Trophoblast cell (in vitro differentiated cells and primary cell): ENCODE data around the gene HEXB.

Source experiments
- DNase-seq, 2 donors: peaks; one replicate each; pipeline ENCODE4 v3.0.0-alpha.2; 2016
- H2AFZ ChIP-seq: 2 replicates; pipeline ENCODE4 v1.6.1; 2013; ENCODE audit warnings: low read length, moderate library complexity, mild to moderate bottlenecking; ENCODE audit not compliant: insufficient read depth, poor library complexity
- H2AK5ac ChIP-seq: 2 replicates; pipeline ENCODE4 v1.6.1; 2013; ENCODE audit warnings: mild to moderate bottlenecking, low read length
- H2BK120ac ChIP-seq: 2 replicates; pipeline ENCODE4 v1.6.1; 2013; ENCODE audit warnings: low read length, mild to moderate bottlenecking, moderate library complexity; ENCODE audit not compliant: insufficient read depth, poor library complexity
- H2BK12ac ChIP-seq: 2 replicates; pipeline ENCODE4 v1.6.1; 2013; ENCODE audit warnings: mild to moderate bottlenecking, low read length, moderate library complexity
- H2BK5ac ChIP-seq: 2 replicates; pipeline ENCODE4 v1.6.1; 2013; ENCODE audit warnings: low read length, low read depth, moderate library complexity, mild to moderate bottlenecking; ENCODE audit not compliant: poor library complexity
- H3K14ac ChIP-seq: 2 replicates; pipeline ENCODE4 v1.6.1; 2013; ENCODE audit warnings: mild to moderate bottlenecking, low read length
- H3K18ac ChIP-seq: 2 replicates; pipeline ENCODE4 v1.6.1; 2013; ENCODE audit warnings: mild to moderate bottlenecking, low read length
- H3K23ac ChIP-seq: 2 replicates; pipeline ENCODE4 v1.6.1; 2013; ENCODE audit warnings: low read length
- H3K27ac ChIP-seq: 2 replicates; pipeline ENCODE4 v1.5.1; 2013; ENCODE audit warnings: low read depth, mild to moderate bottlenecking, inconsistent platforms, low read length, moderate library complexity
- H3K27me3 ChIP-seq: 2 replicates; pipeline ENCODE4 v1.6.1; 2013; ENCODE audit warnings: inconsistent platforms, mild to moderate bottlenecking, low read length, moderate library complexity; ENCODE audit not compliant: insufficient read depth
- H3K36me3 ChIP-seq, 2 experiments: 1 replicate in 1 of 2; 2 replicates in 1 of 2; pipeline ENCODE4 v1.6.1; 2013; ENCODE audit warnings: low read length in 2 of 2, mild to moderate bottlenecking in 2 of 2, moderate library complexity in 1 of 2; ENCODE audit not compliant: insufficient read depth in 2 of 2, control insufficient read depth in 1 of 2
- H3K4ac ChIP-seq: 2 replicates; pipeline ENCODE4 v1.6.1; 2013; ENCODE audit warnings: low read depth, mild to moderate bottlenecking, low read length, moderate library complexity
- H3K4me1 ChIP-seq, 2 experiments: 1 replicate in 1 of 2; 2 replicates in 1 of 2; pipeline ENCODE4 v1.6.1; 2013; ENCODE audit warnings: low read length in 2 of 2, mild to moderate bottlenecking in 2 of 2, moderate library complexity in 1 of 2; ENCODE audit not compliant: insufficient read depth in 2 of 2, control insufficient read depth in 1 of 2
- H3K4me2 ChIP-seq: 2 replicates; pipeline ENCODE4 v1.6.1; 2013; ENCODE audit warnings: inconsistent platforms, mild to moderate bottlenecking, low read length, moderate library complexity
- H3K4me3 ChIP-seq: 2 replicates; pipeline ENCODE4 v1.5.1; 2013; ENCODE audit warnings: mild to moderate bottlenecking, low read depth, low read length, inconsistent platforms
- H3K79me1 ChIP-seq: one replicate; pipeline ENCODE4 v1.6.1; 2013; ENCODE audit warnings: low read length
- H3K79me2 ChIP-seq: 2 replicates; pipeline ENCODE4 v1.6.1; 2013; ENCODE audit warnings: low read length, mild to moderate bottlenecking; ENCODE audit not compliant: control insufficient read depth, insufficient read depth, poor library complexity
- H3K9ac ChIP-seq: 2 replicates; pipeline ENCODE4 v1.6.1; 2013; ENCODE audit warnings: mild to moderate bottlenecking, low read length
- H3K9me3 ChIP-seq: 2 replicates; pipeline ENCODE4 v1.6.1; 2013; ENCODE audit warnings: low read depth, mild to moderate bottlenecking, control low read depth, inconsistent platforms, low read length; ENCODE audit not compliant: insufficient read depth
- H4K12ac ChIP-seq: 2 replicates; pipeline ENCODE4 v1.6.1; 2013; ENCODE audit warnings: low read depth, mild to moderate bottlenecking, low read length, moderate library complexity
- H4K8ac ChIP-seq: 2 replicates; pipeline ENCODE4 v1.6.1; 2013; ENCODE audit warnings: low read depth, mild to moderate bottlenecking, low read length, moderate library complexity
- H4K91ac ChIP-seq: one replicate; pipeline ENCODE4 v1.6.1; 2013; ENCODE audit warnings: low read depth, mild to moderate bottlenecking, low read length, moderate library complexity
- WGBS: extraction: QIAGEN DNeasy Blood & Tissue Kit; methylation state at CpG from one replicate; pipeline ENCODE4 v1.1.7; 2013; ENCODE audit warnings: missing lambda C conversion rate; ENCODE audit not compliant: insufficient read length, insufficient coverage; ENCODE audit errors: extremely low coverage; 5-methylcytosine and 5-hydroxymethylcytosine counted together

Gene HEXB

GRCh38 chr5:74722271-74722670, 37.2 kb downstream of the HEXB start:
- no peak overlapping the region for H4K91ac ChIP-seq
- H3K79me1 ChIP-seq: no peaks in the 10 kb centered on the region
- DNase-seq: no peak
- no peak overlapping the region for H2BK12ac ChIP-seq
- no peak overlapping the region for H4K8ac ChIP-seq
- no peak overlapping the region for H3K9ac ChIP-seq
- H3K4me2 ChIP-seq: no peak overlapping the region
- H4K12ac ChIP-seq: no peak overlapping the region
- H3K4me1 ChIP-seq: no peaks in the 10 kb centered on the region
- H3K18ac ChIP-seq: no peak overlapping the region
- no peak overlapping the region for H3K14ac ChIP-seq
- no peak overlapping the region for H3K23ac ChIP-seq
- no peak overlapping the region for H2BK5ac ChIP-seq
- peaks cover 9 to 14% of the 10 kb centered on the region in 2 experiments for H3K36me3 ChIP-seq
- no peak overlapping the region for H2AK5ac ChIP-seq
- H2BK120ac ChIP-seq: no peak overlapping the region
- H3K4ac ChIP-seq: no peak overlapping the region
- no peak overlapping the region for H2AFZ ChIP-seq
- WGBS: no CpG with 5 or more reads among the region's 1 CpG
- no peak overlapping the region for H3K4me3 ChIP-seq
- H3K79me2 ChIP-seq: no peaks in the 10 kb centered on the region
- no peak overlapping the region for H3K27ac ChIP-seq
- no peaks in the 10 kb centered on the region for H3K9me3 ChIP-seq
- no peaks in the 10 kb centered on the region for H3K27me3 ChIP-seq

GRCh38 chr5:74725331-74725730, 40.3 kb downstream of the HEXB start:
- no CpG with 5 or more reads among the region's 1 CpG for WGBS
- Histone ChIP-seq H3K14ac (no peak overlapping the region), H4K12ac (no peak overlapping the region), H4K8ac (no peak overlapping the region), H3K79me1 (no peaks in the 10 kb centered on the region), H3K9ac (no peak overlapping the region), H3K9me3 (no peaks in the 10 kb centered on the region), H3K23ac (no peak overlapping the region), H3K4me1 (no peaks in the 10 kb centered on the region), H3K4ac (no peak overlapping the region), H3K27ac (no peak overlapping the region), H3K18ac (no peak overlapping the region), H3K4me3 (no peak overlapping the region), H3K36me3 (peaks cover 5 to 14% of the 10 kb centered on the region in 2 experiments), H2BK12ac (no peak overlapping the region), H2AK5ac (no peak overlapping the region), H2BK5ac (no peak overlapping the region), H3K4me2 (no peak overlapping the region), H2BK120ac (no peak overlapping the region), H4K91ac (no peak overlapping the region), H3K27me3 (no peaks in the 10 kb centered on the region), H2AFZ (no peak overlapping the region), H3K79me2 (no peaks in the 10 kb centered on the region)
- no peak for DNase-seq

- Histone ChIP-seq H3K23ac (no peak overlapping the region), H4K91ac (no peak overlapping the region), H3K14ac (no peak overlapping the region), H3K18ac (no peak overlapping the region), H3K27ac (no peak overlapping the region), H3K9ac (no peak overlapping the region), H3K79me1 (no peaks in the 10 kb centered on the region), H3K9me3 (no peaks in the 10 kb centered on the region), H3K79me2 (no peaks in the 10 kb centered on the region), H2AFZ (no peak overlapping the region), H4K8ac (no peak overlapping the region), H3K4ac (no peak overlapping the region), H2BK120ac (no peak overlapping the region), H3K4me1 (no peaks in the 10 kb centered on the region), H3K27me3 (no peaks in the 10 kb centered on the region), H3K36me3 (peaks cover 2 to 7% of the 10 kb centered on the region in 2 experiments), H2AK5ac (no peak overlapping the region), H2BK5ac (no peak overlapping the region), H3K4me3 (no peak overlapping the region), H4K12ac (no peak overlapping the region), H3K4me2 (no peak overlapping the region), H2BK12ac (no peak overlapping the region)
- WGBS: no CpG with 5 or more reads among the region's 6 CpGs
- no peak for DNase-seq
Observed at GRCh38 chr5:74736759-74737158, 51.7 kb downstream of the HEXB start.

GRCh38 chr5:74738406-74738805, 53.4 kb downstream of the HEXB start:
- Histone ChIP-seq H2BK120ac (no peak overlapping the region), H3K14ac (no peak overlapping the region), H2BK12ac (no peak overlapping the region), H3K79me2 (no peaks in the 10 kb centered on the region), H3K4me2 (no peak overlapping the region), H2AK5ac (no peak overlapping the region), H3K4me1 (no peaks in the 10 kb centered on the region), H3K36me3 (peaks cover 2 to 7% of the 10 kb centered on the region in 2 experiments), H2AFZ (no peak overlapping the region), H3K27ac (no peak overlapping the region), H4K12ac (no peak overlapping the region), H3K27me3 (no peaks in the 10 kb centered on the region), H3K4me3 (no peak overlapping the region), H4K8ac (no peak overlapping the region), H3K4ac (no peak overlapping the region), H2BK5ac (no peak overlapping the region), H4K91ac (no peak overlapping the region), H3K18ac (no peak overlapping the region), H3K9ac (no peak overlapping the region), H3K9me3 (no peaks in the 10 kb centered on the region), H3K79me1 (no peaks in the 10 kb centered on the region), H3K23ac (no peak overlapping the region)
- no peak for DNase-seq
- WGBS: no CpG with 5 or more reads among the region's 4 CpGs
